Measurements from ENCODE around the gene CDKN1A.
A peak's percentile ranks its signal among the peaks of the same experiment; 100 is the strongest.
"Not testable (repeated sequence)": the region's sequence is repeated elsewhere in the genome, so short reads cannot be mapped to it uniquely, and the experiment has no call there.

Gene CDKN1A

GRCh38 chr6:36678488-36679042, at the start of gene CDKN1A:
Gene CDKN1A, plus strand, starts transcription at chr6:36678714. Its CDS starts 5,388 bp downstream, at chr6:36684102.
- peak; percentile 73 for DNase-seq

GRCh38 chr6:36629784-36630183, 48.7 kb upstream of the CDKN1A start:
- DNase-seq, result no peak

- no peak for DNase-seq
Observed at GRCh38 chr6:36631326-36632011, 47.0 kb upstream of the CDKN1A start.

- no peak for DNase-seq
Observed at GRCh38 chr6:36633370-36633769, 45.1 kb upstream of the CDKN1A start.

GRCh38 chr6:36633915-36634314, 44.6 kb upstream of the CDKN1A start:
- DNase-seq, result no peak

GRCh38 chr6:36634317-36635108, 44.0 kb upstream of the CDKN1A start:
- no peak for DNase-seq

GRCh38 chr6:36636283-36636682, 42.2 kb upstream of the CDKN1A start:
- no peak for DNase-seq

GRCh38 chr6:36636687-36637418, 41.7 kb upstream of the CDKN1A start:
- no peak for DNase-seq

GRCh38 chr6:36638579-36638978, 39.9 kb upstream of the CDKN1A start:
- DNase-seq, result no peak

- no peak for DNase-seq
Observed at GRCh38 chr6:36639171-36639808, 39.2 kb upstream of the CDKN1A start.

GRCh38 chr6:36641543-36641942, 37.0 kb upstream of the CDKN1A start:
- DNase-seq, result no peak

GRCh38 chr6:36642913-36643817, 35.3 kb upstream of the CDKN1A start:
- DNase-seq, result no peak

- DNase-seq, result no peak
Observed at GRCh38 chr6:36643977-36644376, 34.5 kb upstream of the CDKN1A start.

GRCh38 chr6:36649086-36649485, 29.4 kb upstream of the CDKN1A start:
- no peak for DNase-seq

- no peak for DNase-seq
Observed at GRCh38 chr6:36649701-36650484, 28.6 kb upstream of the CDKN1A start.

GRCh38 chr6:36650848-36651478, 27.6 kb upstream of the CDKN1A start:
- no peak for DNase-seq

GRCh38 chr6:36651659-36652379, 26.7 kb upstream of the CDKN1A start:
- DNase-seq, result no peak

GRCh38 chr6:36654469-36654868, 24.0 kb upstream of the CDKN1A start:
- DNase-seq, result not testable (repeated sequence)

GRCh38 chr6:36655085-36655724, 23.3 kb upstream of the CDKN1A start:
- no peak for DNase-seq

All from stimulated activated CD4-positive, alpha-beta T cell treated with anti-CD3 and anti-CD28 coated beads, Interleukin-4, amount 100 ng/mL, for 24 hours (primary cell).